Transverse colon (tissue), 4 donors: ENCODE results near the gene TROAP. TPM values are rescaled to one million over a fixed set of nuclear protein-coding genes. Genes with fewer than 3 reads are reported as not detected.

Source experiments
- DNase-seq: peaks from one replicate; pipeline ENCODE4 v3.0.0-alpha.2; 2019
- H3K27ac ChIP-seq, 4 donors: fragments of 200-600 bp; sonication (generic); 2 replicates each; pipeline ENCODE4 v1.5.1; 2016 to 2018; ENCODE audit warnings: inconsistent platforms in 4 of 4
- H3K27me3 ChIP-seq: fragments of 200-600 bp; sonication (generic); 2 replicates; pipeline ENCODE4 v1.5.1; 2017; ENCODE audit warnings: inconsistent platforms
- H3K36me3 ChIP-seq, 4 donors: fragments of 200-600 bp; sonication (generic); 2 replicates each; pipeline ENCODE4 v1.5.1; 2017 to 2019; ENCODE audit warnings: inconsistent platforms in 4 of 4
- H3K4me1 ChIP-seq, 4 donors: fragments of 200-600 bp; sonication (generic); 2 replicates each; pipeline ENCODE4 v1.5.1; 2017 to 2020; ENCODE audit warnings: inconsistent platforms in 4 of 4
- H3K4me3 ChIP-seq, 4 donors: fragments of 200-600 bp; sonication (generic); 1 replicate in 1 of 4; 2 replicates in 3 of 4; pipeline versions ENCODE4 v1.5.1 to v1.6.1; 2017 to 2019; ENCODE audit warnings: inconsistent platforms in 4 of 4
- H3K9me3 ChIP-seq, 2 donors: fragments of 200-600 bp; sonication (generic); 2 replicates each; pipeline ENCODE4 v1.5.1; 2017 to 2019; ENCODE audit warnings: inconsistent platforms in 2 of 2
- EP300 ChIP-seq: sonication (generic); formaldehyde crosslinking; IDR thresholded peaks from one replicate; pipeline ENCODE4 v1.6.1; 2017; ENCODE audit warnings: antibody characterized with exemption, low read depth
- POLR2A ChIP-seq: fragments of 450-650 bp; IDR thresholded peaks from one replicate; pipeline ENCODE4 v1.6.1; 2016; ENCODE audit warnings: antibody characterized with exemption, mild to moderate bottlenecking, moderate library complexity
- POLR2AphosphoS5 ChIP-seq, 3 donors: sonication (generic); formaldehyde crosslinking; IDR thresholded peaks; one replicate each; pipeline ENCODE4 v1.6.1; 2016; ENCODE audit warnings: antibody characterized with exemption in 3 of 3
- WGBS, 2 donors: methylation state at CpG; one replicate each; pipeline ENCODE4 v1.1.5; 2018; ENCODE audit warnings: low coverage in 1 of 2; 5-methylcytosine and 5-hydroxymethylcytosine counted together
- in situ Hi-C, 4 donors: fragments of 200-750 bp; cut with MboI; loops; one replicate each; pipeline versions ENCODE4 v1.15.0 to v1.15.1; 2017; ENCODE audit warnings: low sequenced_read_pairs in 3 of 4, low pct_ligation_motif_present in 1 of 4, low pct_unique_long_range_greater_than_20kb in 1 of 4
- intact Hi-C: fragments of 100-400 bp; cut with DNase I; formaldehyde crosslinking; loops from one replicate; pipeline ENCODE4 v1.15.1; 2023; ENCODE audit warnings: low total_unique reads
- total RNA-seq, 4 donors: library from RNA; depleted of rRNA; stranded (reverse); fragments of >200 nt; gene quantifications; one replicate each; pipeline ENCODE4 v1.1.0, GENCODE V29; 2016
- TF ChIP-seq, protein P1 (sequence below), 5 experiments: fragments of 200-600 bp in 3 of 5; fragments of 450-650 bp in 2 of 5; sonication (generic) in 3 of 5; IDR thresholded peaks; 1 replicate in 2 of 5; 2 replicates in 3 of 5; pipeline ENCODE4 v1.5.1; 2016 to 2017; ENCODE audit warnings: antibody characterized with exemption in 5 of 5, inconsistent platforms in 3 of 5, mild to moderate bottlenecking in 2 of 5, moderate library complexity in 1 of 5

The TROAP gene
- total RNA-seq, 4 donors from 2014 or later = 1.1 to 100 (median 2.7) TPM

DNA sequence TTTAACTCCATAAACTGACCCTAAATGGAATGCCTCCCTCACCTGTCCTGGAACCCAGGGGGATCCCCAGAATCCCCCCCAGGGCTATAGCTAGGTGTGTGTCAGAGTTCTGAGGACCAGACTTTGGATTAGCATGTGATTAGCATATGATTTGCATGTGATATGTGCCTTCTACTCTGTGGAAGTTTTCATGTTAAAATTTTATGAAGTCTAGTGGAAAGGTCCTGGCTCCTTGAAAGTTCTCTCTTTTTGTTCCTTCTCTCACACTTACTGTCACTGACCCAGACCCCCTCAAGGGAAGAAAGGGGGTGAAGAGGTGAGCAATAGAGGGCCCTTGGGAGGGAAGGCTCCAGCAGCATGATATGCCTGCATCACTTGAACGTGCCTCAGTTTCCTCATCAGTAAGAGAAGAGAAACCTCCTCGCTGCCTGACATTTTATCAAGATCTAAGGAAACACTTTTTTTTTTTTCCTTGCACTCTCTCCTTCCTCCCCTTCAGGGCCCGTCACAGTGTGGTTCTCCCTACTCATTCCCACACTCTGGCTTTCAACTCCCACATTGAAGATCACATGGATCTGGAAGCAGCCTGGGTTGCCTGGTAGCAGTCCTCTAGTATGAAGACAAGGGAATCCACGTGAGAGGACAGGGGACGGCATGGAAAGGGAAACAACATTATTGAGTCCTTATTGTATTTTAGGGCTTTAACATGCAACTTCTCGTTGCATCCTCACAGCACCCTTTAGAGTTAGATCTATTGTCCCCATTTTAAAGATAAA, 17.2 kb downstream of the TROAP start:
- Histone ChIP-seq H3K4me3 (no peak overlapping the region), H3K9me3 (no peaks in the 10 kb centered on the region), H3K36me3 (no peaks in the 10 kb centered on the region), H3K27me3 (peaks cover 77% of the 10 kb centered on the region), H3K4me1 (peaks cover 13 to 51% (median 38%) of the 10 kb centered on the region in 4 donors), H3K27ac (no peak overlapping the region)
- TF ChIP-seq POLR2A (no peak), EP300 (no peak), POLR2AphosphoS5 (IDR thresholded peaks at IDR 0.05) (no peak)
- TF ChIP-seq, protein P1, sequence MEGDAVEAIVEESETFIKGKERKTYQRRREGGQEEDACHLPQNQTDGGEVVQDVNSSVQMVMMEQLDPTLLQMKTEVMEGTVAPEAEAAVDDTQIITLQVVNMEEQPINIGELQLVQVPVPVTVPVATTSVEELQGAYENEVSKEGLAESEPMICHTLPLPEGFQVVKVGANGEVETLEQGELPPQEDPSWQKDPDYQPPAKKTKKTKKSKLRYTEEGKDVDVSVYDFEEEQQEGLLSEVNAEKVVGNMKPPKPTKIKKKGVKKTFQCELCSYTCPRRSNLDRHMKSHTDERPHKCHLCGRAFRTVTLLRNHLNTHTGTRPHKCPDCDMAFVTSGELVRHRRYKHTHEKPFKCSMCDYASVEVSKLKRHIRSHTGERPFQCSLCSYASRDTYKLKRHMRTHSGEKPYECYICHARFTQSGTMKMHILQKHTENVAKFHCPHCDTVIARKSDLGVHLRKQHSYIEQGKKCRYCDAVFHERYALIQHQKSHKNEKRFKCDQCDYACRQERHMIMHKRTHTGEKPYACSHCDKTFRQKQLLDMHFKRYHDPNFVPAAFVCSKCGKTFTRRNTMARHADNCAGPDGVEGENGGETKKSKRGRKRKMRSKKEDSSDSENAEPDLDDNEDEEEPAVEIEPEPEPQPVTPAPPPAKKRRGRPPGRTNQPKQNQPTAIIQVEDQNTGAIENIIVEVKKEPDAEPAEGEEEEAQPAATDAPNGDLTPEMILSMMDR (IDR thresholded peaks at IDR 0.05) = no peak
- no peak for DNase-seq
- in situ Hi-C loops (loop anchor here in 1 of 4 donors (10.0 kb wide), 1 partner anchor 175 kb away; no protein-coding TSS in a partner anchor), intact Hi-C loops (loop anchor here (5.0 kb wide), 1 partner anchor 48 kb away; no protein-coding TSS in a partner anchor)
- WGBS, 2 donors = 69 to 80% methylated on average over 1 to 6 of the region's 6 CpGs

DNA sequence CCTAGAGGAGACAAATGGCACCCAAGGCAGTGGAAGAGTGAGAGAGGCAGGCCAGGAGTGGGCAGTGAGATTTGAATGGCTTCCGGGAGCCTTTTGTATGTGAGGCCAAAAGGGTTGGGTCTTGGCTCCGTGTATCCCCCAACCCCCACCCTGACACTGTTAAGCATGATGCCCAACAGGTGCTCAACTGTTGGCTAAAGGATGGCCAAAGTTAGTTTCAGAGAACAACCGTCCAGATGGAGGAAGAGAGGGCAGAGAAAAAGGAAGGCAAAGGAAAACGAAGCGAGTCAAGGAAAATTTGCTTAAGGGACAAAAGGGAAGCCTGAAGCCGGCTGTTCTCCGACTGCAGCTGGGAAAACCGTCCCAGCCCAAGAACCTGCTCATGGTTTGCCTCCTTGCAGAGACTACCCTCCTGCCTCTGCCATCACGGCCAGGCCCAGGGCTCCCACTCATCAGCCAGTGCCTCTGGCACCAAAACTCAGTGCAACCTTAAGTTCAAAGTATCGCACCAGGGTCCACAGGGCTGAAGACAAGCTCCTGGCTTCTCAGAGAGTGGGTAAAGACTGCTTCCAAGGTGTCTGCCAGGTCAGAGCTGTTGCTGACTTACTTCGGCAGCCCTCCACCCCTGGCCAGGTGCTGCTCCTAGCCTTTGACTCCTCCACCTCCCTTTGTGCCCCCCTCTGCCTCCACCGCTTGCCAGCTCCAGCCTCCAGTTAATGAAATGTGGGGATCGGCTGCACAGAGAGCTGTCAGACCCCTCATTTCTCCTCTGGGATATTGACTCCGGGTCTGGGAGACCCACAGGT, 18.1 kb downstream of the TROAP start:
- DNase-seq = no peak
- in situ Hi-C loops (loop anchor here in 1 of 4 donors (10.0 kb wide), 1 partner anchor 174 kb away; no protein-coding TSS in a partner anchor), intact Hi-C loops (loop anchor here (5.0 kb wide), 1 partner anchor 49 kb away; no protein-coding TSS in a partner anchor)
- Histone ChIP-seq H3K27ac (no peak overlapping the region), H3K27me3 (peaks cover 77% of the 10 kb centered on the region), H3K4me1 (peaks cover 22 to 60% (median 45%) of the 10 kb centered on the region in 4 donors), H3K36me3 (no peaks in the 10 kb centered on the region), H3K9me3 (no peaks in the 10 kb centered on the region), H3K4me3 (no peak overlapping the region)
- TF ChIP-seq, protein P1 (IDR thresholded peaks at IDR 0.05) = no peak
- TF ChIP-seq EP300 = no peak
- TF ChIP-seq POLR2A = no peak
- no peak for TF ChIP-seq POLR2AphosphoS5 (IDR thresholded peaks at IDR 0.05)
- WGBS, 2 donors = 64 to 67% methylated on average over 4 to 14 of the region's 14 CpGs

DNA sequence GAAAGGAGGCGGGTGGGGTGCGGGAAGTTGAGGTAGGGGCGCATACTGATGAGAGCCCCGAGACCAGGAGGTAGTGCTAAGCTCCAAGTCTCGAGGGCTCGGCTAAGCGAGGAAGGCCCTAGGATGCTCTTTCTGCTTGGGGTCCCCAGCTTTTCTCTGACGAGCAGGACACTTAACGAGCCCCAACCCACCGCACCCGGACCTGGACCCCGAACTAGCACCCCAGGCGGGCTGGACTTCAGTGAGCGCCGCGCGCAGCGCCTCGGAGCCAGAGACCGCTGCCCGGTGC, 18.7 kb downstream of the TROAP start:
- no peak for TF ChIP-seq EP300
- TF ChIP-seq, protein P1 (IDR thresholded peaks at IDR 0.05) = no peak
- TF ChIP-seq POLR2AphosphoS5 (IDR thresholded peaks at IDR 0.05) = no peak
- no peak for TF ChIP-seq POLR2A
- 17 to 46% methylated on average over 6 to 21 of the region's 21 CpGs for WGBS, 2 donors
- Histone ChIP-seq H3K27me3 (peaks cover 77% of the 10 kb centered on the region), H3K27ac (no peak overlapping the region), H3K9me3 (no peaks in the 10 kb centered on the region), H3K36me3 (no peaks in the 10 kb centered on the region), H3K4me3 (peak overlapping the region in 3 of 4 donors; percentile 34 to 56 (median 42)), H3K4me1 (peaks cover 26 to 60% (median 45%) of the 10 kb centered on the region in 4 donors)
- intact Hi-C loops (loop anchor here (5.0 kb wide), 1 partner anchor 49 kb away; no protein-coding TSS in a partner anchor), in situ Hi-C loops (loop anchor here in 1 of 4 donors (10.0 kb wide), 1 partner anchor 173 kb away; no protein-coding TSS in a partner anchor)
- DNase-seq = no peak
